HEK293 (cell line): ENCODE measurements around the gene BZW2.
"Not testable (repeated sequence)": the region's sequence is repeated elsewhere in the genome, so short reads cannot be mapped to it uniquely, and the experiment has no call there.

Source experiments
- CTCF ChIA-PET: fragments of 350-600 bp; formaldehyde crosslinking; extraction: SDS; loops from one replicate; lab custom pipeline; 2021; ENCODE audit warnings: antibody characterized with exemption; lab: Yijun Ruan, JAX
- POLR2A ChIA-PET: fragments of 300-600 bp; formaldehyde crosslinking; extraction: SDS; loops from one replicate; lab custom pipeline; 2020; ENCODE audit warnings: antibody characterized with exemption, inconsistent platforms; lab: Yijun Ruan, JAX
- H3K27ac ChIP-seq: fragments of 200-500 bp; sonication (Bioruptor generic); 2 replicates; pipeline ENCODE4 v1.5.1; 2014; ENCODE audit warnings: low read depth, low read length, control low read depth, inconsistent platforms; ENCODE audit errors: extremely low read depth
- H3K36me3 ChIP-seq, 2 experiments: fragments of 200-500 bp in 1 of 2; sonication (Bioruptor generic) in 1 of 2; 1 replicate in 1 of 2; 2 replicates in 1 of 2; pipeline ENCODE4 v1.5.1; 2014 to 2017; ENCODE audit warnings: inconsistent platforms in 2 of 2, low read length in 2 of 2; ENCODE audit not compliant: control insufficient read depth in 2 of 2, insufficient read depth in 1 of 2
- H3K4me1 ChIP-seq: fragments of 200-500 bp; sonication (Bioruptor generic); 2 replicates; pipeline ENCODE4 v1.5.1; 2014; ENCODE audit warnings: mild to moderate bottlenecking, low read length, inconsistent platforms; ENCODE audit not compliant: control insufficient read depth, insufficient read depth
- H3K4me3 ChIP-seq: 2 replicates; pipeline ENCODE4 v1.5.1; 2011; ENCODE audit warnings: low read depth, mild to moderate bottlenecking, control low read depth, low read length, moderate library complexity
- H3K9me3 ChIP-seq: fragments of 200-500 bp; sonication (Bioruptor generic); 2 replicates; pipeline ENCODE4 v1.5.1; 2014; ENCODE audit warnings: low read depth, low read length, inconsistent platforms; ENCODE audit not compliant: control insufficient read depth, insufficient read depth
- BCL11A ChIP-seq: fragments of 450-650 bp; formaldehyde crosslinking; IDR thresholded peaks from 2 replicates; pipeline ENCODE4 v1.5.1; 2016; ENCODE audit warnings: low read depth, missing biosample characterization, missing genetic modification characterization
- BCL6B ChIP-seq: fragments of 450-650 bp; formaldehyde crosslinking; IDR thresholded peaks from 2 replicates; pipeline ENCODE4 v1.5.1; 2017; ENCODE audit warnings: missing biosample characterization, missing genetic modification characterization
- GLIS2 ChIP-seq: fragments of 450-650 bp; formaldehyde crosslinking; IDR thresholded peaks from 2 replicates; pipeline ENCODE4 v1.5.1; 2016; ENCODE audit warnings: missing biosample characterization, missing genetic modification characterization
- OVOL3 ChIP-seq: fragments of 450-650 bp; formaldehyde crosslinking; IDR thresholded peaks from 2 replicates; pipeline ENCODE4 v1.5.1; 2016; ENCODE audit warnings: missing biosample characterization, missing genetic modification characterization
- PRDM1 ChIP-seq: fragments of 450-650 bp; formaldehyde crosslinking; IDR thresholded peaks from 2 replicates; pipeline ENCODE4; 2016; ENCODE audit warnings: missing biosample characterization, missing genetic modification characterization
- PRDM4 ChIP-seq: fragments of 450-650 bp; formaldehyde crosslinking; IDR thresholded peaks from 2 replicates; pipeline ENCODE4 v1.5.1; 2017; ENCODE audit warnings: missing biosample characterization, missing genetic modification characterization
- ZBTB7A ChIP-seq: fragments of 450-650 bp; formaldehyde crosslinking; IDR thresholded peaks from 2 replicates; pipeline ENCODE4 v1.5.1; 2016; ENCODE audit warnings: low read depth, missing biosample characterization, missing genetic modification characterization
- ZNF132 ChIP-seq: fragments of 450-650 bp; formaldehyde crosslinking; IDR thresholded peaks from 2 replicates; pipeline ENCODE4 v1.5.1; 2017; ENCODE audit warnings: missing biosample characterization, missing genetic modification characterization, borderline replicate concordance
- ZNF18 ChIP-seq: fragments of 450-650 bp; formaldehyde crosslinking; IDR thresholded peaks from 2 replicates; pipeline ENCODE4 v1.5.1; 2016; ENCODE audit warnings: missing biosample characterization, missing genetic modification characterization
- ZNF2 ChIP-seq: fragments of 450-650 bp; formaldehyde crosslinking; IDR thresholded peaks from 2 replicates; pipeline ENCODE4 v1.5.1; 2016; ENCODE audit warnings: missing biosample characterization, missing genetic modification characterization
- ZNF221 ChIP-seq: fragments of 450-650 bp; formaldehyde crosslinking; IDR thresholded peaks from 2 replicates; pipeline ENCODE4 v1.5.1; 2017; ENCODE audit warnings: missing biosample characterization, missing genetic modification characterization, borderline replicate concordance
- ZNF354C ChIP-seq: fragments of 450-650 bp; formaldehyde crosslinking; IDR thresholded peaks from 2 replicates; pipeline ENCODE4 v1.5.1; 2016; ENCODE audit warnings: missing biosample characterization, missing genetic modification characterization, low read depth, borderline replicate concordance
- ZNF394 ChIP-seq: fragments of 450-650 bp; formaldehyde crosslinking; IDR thresholded peaks from 2 replicates; pipeline ENCODE4 v1.5.1; 2016; ENCODE audit warnings: missing biosample characterization, missing genetic modification characterization, mild to moderate bottlenecking, moderate library complexity, borderline replicate concordance
- ZNF398 ChIP-seq: fragments of 450-650 bp; formaldehyde crosslinking; IDR thresholded peaks from 2 replicates; pipeline ENCODE4 v1.5.1; 2017; ENCODE audit warnings: missing biosample characterization, missing genetic modification characterization
- ZNF549 ChIP-seq: fragments of 450-650 bp; IDR thresholded peaks from 2 replicates; pipeline ENCODE4 v1.5.1; 2018; ENCODE audit warnings: missing biosample characterization, missing genetic modification characterization, mild to moderate bottlenecking, inconsistent platforms, moderate library complexity
- ZNF626 ChIP-seq: fragments of 450-650 bp; sonication (Bioruptor Pico); formaldehyde crosslinking; IDR thresholded peaks from 2 replicates; pipeline ENCODE4 v1.5.1; 2018; ENCODE audit warnings: missing biosample characterization, missing genetic modification characterization, inconsistent platforms
- ZNF658 ChIP-seq: fragments of 450-650 bp; formaldehyde crosslinking; IDR thresholded peaks from 2 replicates; pipeline ENCODE4; 2016; ENCODE audit warnings: missing biosample characterization, missing genetic modification characterization
- ZNF704 ChIP-seq: fragments of 450-650 bp; formaldehyde crosslinking; IDR thresholded peaks from 2 replicates; pipeline ENCODE4 v1.5.1; 2016; ENCODE audit warnings: missing biosample characterization, missing genetic modification characterization
- ZNF747 ChIP-seq: fragments of 450-650 bp; formaldehyde crosslinking; IDR thresholded peaks from 2 replicates; pipeline ENCODE4 v1.5.1; 2016; ENCODE audit warnings: missing biosample characterization, missing genetic modification characterization
- ZSCAN30 ChIP-seq: fragments of 450-650 bp; IDR thresholded peaks from 2 replicates; pipeline ENCODE4 v1.5.1; 2018; ENCODE audit warnings: missing biosample characterization, mild to moderate bottlenecking, missing genetic modification characterization, moderate library complexity

The BZW2 gene

GRCh38 chr7:16657656-16658279 is 11.8 kb downstream of the BZW2 start (continued):
- TF ChIP-seq PRDM1 (peak; percentile 32; the same call in 1 of the 2 replicates), ZNF658 (tag by site-specific recombination) (no peak)

- H3K4me3 ChIP-seq, H3K4me1 ChIP-seq, H3K27ac ChIP-seq, H3K36me3 ChIP-seq, POLR2A ChIA-PET, H3K9me3 ChIP-seq: not testable (repeated sequence)
- TF ChIP-seq ZNF18: peak; percentile 75
- CTCF ChIA-PET: interaction anchor here (0.6 to 0.8 kb wide), 2 partner anchors 8 to 21 kb away, joined by 5 read pairs; no protein-coding TSS in a partner anchor
Measured at GRCh38 chr7:16659854-16660497, 14.0 kb downstream of the BZW2 start.

- ChIA-PET POLR2A (no interaction called here), CTCF (interaction anchor here (0.5 to 0.6 kb wide), 2 partner anchors 22 to 313 kb away, joined by 3 to 5 read pairs; no protein-coding TSS in a partner anchor)
- Histone ChIP-seq H3K36me3 (no peaks in the 10 kb centered on the region), H3K4me1 (peaks cover 7% of the 10 kb centered on the region), H3K27ac (no peak overlapping the region), H3K4me3 (no peak overlapping the region), H3K9me3 (no peaks in the 10 kb centered on the region)
- TF ChIP-seq ZSCAN30 (tag by site-specific recombination) (no peak), BCL6B (tag by site-specific recombination) (no peak), ZNF626 (no peak), ZNF2 (tag by site-specific recombination) (no peak), ZNF549 (tag by site-specific recombination) (no peak), ZNF354C (tag by site-specific recombination) (no peak), OVOL3 (tag by site-specific recombination) (no peak), ZNF18 (no peak), ZNF704 (tag by site-specific recombination) (no peak), ZNF221 (tag by site-specific recombination) (no peak), PRDM4 (no peak), ZNF132 (tag by site-specific recombination) (no peak), ZNF394 (tag by site-specific recombination) (no peak), ZNF747 (tag by site-specific recombination) (no peak), GLIS2 (tag by site-specific recombination) (no peak), ZBTB7A (tag by site-specific recombination) (no peak), BCL11A (tag by site-specific recombination) (no peak), ZNF398 (no peak)
Measured at GRCh38 chr7:16660702-16661464, 14.9 kb downstream of the BZW2 start.
